ENCODE data around the gene R3HDML. TPM values are rescaled to one million over a fixed set of nuclear protein-coding genes. Genes with fewer than 3 reads are reported as not detected.
A peak's percentile ranks its signal among the peaks of the same experiment; 100 is the strongest.

Gene R3HDML
- total and polyA plus RNA-seq, 2 of the 13 experiments (the other 11 are each of a cell fraction or from before 2014, with no cell fraction given), result not detected

GRCh38 chr20:44370639-44371218 is 33.9 kb downstream of the R3HDML start (continued):
- TF ChIP-seq JUN (CRISPR knock-in tag; IDR thresholded peaks at IDR 0.05) (no peak), ZMAT3 (CRISPR knock-in tag; conservative IDR thresholded peaks at IDR 0.05) (no peak; the same call in 1 of the 2 replicates), ZBTB4 (CRISPR knock-in tag; IDR thresholded peaks at IDR 0.05; ENCODE audit: borderline replicate concordance) (no peak), HNRNPL (IDR thresholded peaks at IDR 0.05; ENCODE audit: low read depth, low read length) (peak; percentile 87; the same call in 1 of the 2 replicates), HDAC2 (CRISPR knock-in tag; IDR thresholded peaks at IDR 0.05) (peak; percentile 98), PRMT3 (CRISPR knock-in tag; IDR thresholded peaks at IDR 0.05; ENCODE audit: borderline replicate concordance, low read depth) (no peak), BRD4 (CRISPR knock-in tag; IDR thresholded peaks at IDR 0.05) (0 out of 2 replicates have a peak, but pooled peaks have one; percentile 53), ZNF253 (CRISPR knock-in tag; IDR thresholded peaks at IDR 0.05; ENCODE audit: borderline replicate concordance) (peak; percentile 2; the same call in 1 of the 2 replicates), NFE2L2 (IDR thresholded peaks at IDR 0.05; ENCODE audit: low read length) (no peak), ARID5B (CRISPR knock-in tag; IDR thresholded peaks at IDR 0.05) (peak; percentile 93), IKZF1 (IDR thresholded peaks at IDR 0.05) (no peak), ZNF597 (CRISPR knock-in tag; IDR thresholded peaks at IDR 0.05) (no peak), ZNF781 (CRISPR knock-in tag; IDR thresholded peaks at IDR 0.05; ENCODE audit: borderline replicate concordance, not compliant biosample characterization) (no peak), HDAC1 (CRISPR knock-in tag; IDR thresholded peaks at IDR 0.05) (peak; percentile 92), CEBPB (IDR thresholded peaks at IDR 0.05; ENCODE audit: borderline replicate concordance, low read depth, low read length) (no peak), SRSF4 (IDR thresholded peaks at IDR 0.05; ENCODE audit: low read depth, low read length, poor library complexity, severe bottlenecking) (no peak), NR2C2 (CRISPR knock-in tag; IDR thresholded peaks at IDR 0.05; ENCODE audit: borderline replicate concordance) (no peak), NKX3-1 (CRISPR knock-in tag; IDR thresholded peaks at IDR 0.05) (no peak), REPIN1 (CRISPR knock-in tag; IDR thresholded peaks at IDR 0.05; ENCODE audit: borderline replicate concordance, low read depth) (peak; percentile 97), NPAS2 (CRISPR knock-in tag; IDR thresholded peaks at IDR 0.05; ENCODE audit: borderline replicate concordance) (no peak), PAF1 (CRISPR knock-in tag; IDR thresholded peaks at IDR 0.05) (no peak), GFI1 (CRISPR knock-in tag; IDR thresholded peaks at IDR 0.05; ENCODE audit: borderline replicate concordance) (peak; percentile 78; the same call in 1 of the 2 replicates), KLF9 (CRISPR knock-in tag; IDR thresholded peaks at IDR 0.05; ENCODE audit: low read depth) (no peak)

Measured in HepG2 (cell line).